Endothelial cell of umbilical vein (primary cell): ENCODE measurements around the gene NOTCH2. TPM values are rescaled to one million over a fixed set of nuclear protein-coding genes. Genes with fewer than 3 reads are reported as not detected.

Experiments
- BruUV-seq: library from RNA; stranded (reverse); fragments of 400-500 nt; replicated peaks from 2 replicates; lab custom pipeline; 2021; lab: Mats Ljungman, UMichigan
- CTCF ChIA-PET: fragments of 300-600, 350-600 bp; sonication (Branson Sonifier 250); formaldehyde crosslinking; loops from one replicate; lab custom pipeline; 2021; ENCODE audit warnings: antibody characterized with exemption, inconsistent platforms; lab: Charles Lee
- POLR2A ChIA-PET: fragments of 300-600, 350-600 bp; sonication (Branson Sonifier 250); formaldehyde crosslinking; loops from one replicate; lab custom pipeline; 2021; ENCODE audit warnings: antibody characterized with exemption, inconsistent platforms; lab: Charles Lee
- DNase-seq: peaks from one replicate; pipeline ENCODE4 v3.0.0-alpha.2; 2011; ENCODE audit warnings: low read depth, low spot score
- FAIRE-seq: peaks from 2 replicates; lab custom pipeline; 2011; peaks lifted over from hg19 to GRCh38; lab: Jason Lieb, UNC
- H2AFZ ChIP-seq: 2 replicates; pipeline ENCODE4 v1.6.0; 2012; ENCODE audit warnings: low read depth, low read length, control low read depth, inconsistent platforms
- H3K27ac ChIP-seq: 2 replicates; pipeline ENCODE4 v1.5.1; 2011; ENCODE audit warnings: low read depth, mild to moderate bottlenecking, control low read depth, low read length, moderate library complexity; ENCODE audit not compliant: insufficient read depth
- H3K27me3 ChIP-seq, 2 experiments: 2 replicates each; pipeline versions ENCODE4 v1.6.0 to v1.6.1; 2011; ENCODE audit warnings: low read length in 2 of 2, mixed read lengths in 1 of 2; ENCODE audit not compliant: control insufficient read depth in 2 of 2, insufficient read depth in 2 of 2
- H3K36me3 ChIP-seq, 2 experiments: 2 replicates in 1 of 2; 3 replicates in 1 of 2; pipeline ENCODE4 v1.5.1; 2011; ENCODE audit warnings: low read length in 2 of 2, mild to moderate bottlenecking in 1 of 2, moderate library complexity in 1 of 2; ENCODE audit not compliant: control insufficient read depth in 2 of 2, insufficient read depth in 2 of 2; ENCODE audit errors: extremely low read depth in 1 of 2
- H3K4me1 ChIP-seq: 3 replicates; pipeline ENCODE4 v1.5.1; 2011; ENCODE audit warnings: mild to moderate bottlenecking, low read length; ENCODE audit not compliant: control insufficient read depth, insufficient read depth; ENCODE audit errors: extremely low read depth
- H3K4me2 ChIP-seq: 2 replicates; pipeline ENCODE4 v1.6.1; 2011; ENCODE audit warnings: low read length, control low read depth, mixed read lengths; ENCODE audit not compliant: insufficient read depth
- H3K4me3 ChIP-seq, 3 experiments: fragments of 200-600 bp in 1 of 3; sonication (generic), shearing (Covaris generic) in 1 of 3; replicated peaks in 1 of 3; 2 replicates each; pipeline ENCODE4 v1.5.1; 2011 to 2016; ENCODE audit warnings: control low read depth in 3 of 3, low read length in 3 of 3, mild to moderate bottlenecking in 2 of 3, inconsistent platforms in 1 of 3, low read depth in 1 of 3, moderate library complexity in 1 of 3; ENCODE audit not compliant: insufficient read depth in 1 of 3
- H3K79me2 ChIP-seq: 2 replicates; pipeline ENCODE4 v1.6.0; 2012; ENCODE audit warnings: low read length, inconsistent platforms; ENCODE audit not compliant: control insufficient read depth, insufficient read depth
- H3K9ac ChIP-seq: replicated peaks from 2 replicates; pipeline ENCODE3; 2011; ENCODE audit warnings: low read length, control low read depth; ENCODE audit not compliant: insufficient read depth; ENCODE audit errors: extremely low read depth
- H3K9me1 ChIP-seq: replicated peaks from 3 replicates; pipeline ENCODE4 v1.6.0; 2011; ENCODE audit warnings: mild to moderate bottlenecking, low read length; ENCODE audit not compliant: control insufficient read depth, insufficient read depth; ENCODE audit errors: extremely low read depth
- H3K9me3 ChIP-seq: replicated peaks from 2 replicates; pipeline ENCODE4 v1.5.1; 2012; ENCODE audit warnings: low read length, inconsistent platforms; ENCODE audit not compliant: control insufficient read depth, insufficient read depth
- H4K20me1 ChIP-seq: replicated peaks from 2 replicates; pipeline ENCODE3; 2011; ENCODE audit warnings: mild to moderate bottlenecking, low read length; ENCODE audit not compliant: control insufficient read depth, insufficient read depth; ENCODE audit errors: extremely low read depth
- CTCF ChIP-seq, 2 donors: IDR thresholded peaks; 1 replicate in 1 of 2; 2 replicates in 1 of 2; pipeline ENCODE4 v1.5.1; 2011; ENCODE audit warnings: low read length in 2 of 2, mild to moderate bottlenecking in 2 of 2, moderate library complexity in 2 of 2, control low read depth in 1 of 2, inconsistent platforms in 1 of 2, low read depth in 1 of 2; ENCODE audit not compliant: insufficient read depth in 1 of 2; ENCODE audit errors: extremely low read depth in 1 of 2
- EZH2 ChIP-seq: IDR thresholded peaks from 2 replicates; pipeline ENCODE4 v1.6.1; 2012; ENCODE audit warnings: borderline replicate concordance, low read depth, mild to moderate bottlenecking, moderate library complexity, low read length, inconsistent platforms; ENCODE audit not compliant: severe bottlenecking
- FOS ChIP-seq: IDR thresholded peaks from 2 replicates; pipeline ENCODE4 v1.6.1; 2011; ENCODE audit warnings: mild to moderate bottlenecking, low read length, moderate library complexity, borderline replicate concordance; ENCODE audit not compliant: insufficient read depth
- GATA2 ChIP-seq: IDR thresholded peaks from 2 replicates; pipeline ENCODE4 v1.7.0; 2011; ENCODE audit warnings: low read depth, mild to moderate bottlenecking, moderate library complexity, mixed read lengths, low read length; ENCODE audit not compliant: insufficient read length, insufficient read depth
- MAX ChIP-seq: IDR thresholded peaks from 2 replicates; pipeline ENCODE4 v1.6.1; 2011; ENCODE audit not compliant: insufficient read depth, insufficient read length
- MYC ChIP-seq: IDR thresholded peaks from one replicate; pipeline ENCODE4 v1.6.1; 2011; ENCODE audit warnings: mild to moderate bottlenecking, low read depth, low read length
- POLR2A ChIP-seq: IDR thresholded peaks from 2 replicates; pipeline ENCODE4 v1.6.1; 2012; ENCODE audit warnings: low read depth, mild to moderate bottlenecking, control low read depth, low read length
- dilution Hi-C: fragments of 300-500 bp; cut with MboI; formaldehyde crosslinking; loops from one replicate; pipeline ENCODE4 v1.15.0; 2019; ENCODE audit warnings: low sequenced_read_pairs; ENCODE audit not compliant: extremely low pct_ligation_motif_present
- intact Hi-C: fragments of 100-400 bp; cut with micrococcal nuclease; formaldehyde crosslinking; loops from one replicate; pipeline ENCODE4 v1.10.0; 2022
- polyA plus RNA-seq, 4 experiments: library from polyadenylated mRNA; depleted of rRNA in 3 of 4; stranded (reverse) in 3 of 4; unstranded in 1 of 4; fragments of >200 nt; gene quantifications; 2 replicates each; pipeline versions ENCODE4 v1.2.1 to v1.2.3, GENCODE V29; 2011 to 2012; ENCODE audit warnings: missing spikeins in 1 of 4
- total RNA-seq: library from RNA; stranded (reverse); gene quantifications from 2 replicates; pipeline ENCODE4 v1.2.3, GENCODE V29; 2021

Gene NOTCH2
- total and polyA plus RNA-seq, 2 donors (not counting 3 experiments of a cell fraction or from before 2014, with no cell fraction given) = 14.3 to 49.1 TPM

- intact Hi-C loops = no loop called here
- no peak for DNase-seq
- Histone ChIP-seq H3K27me3 (no peaks in the 10 kb centered on the region), H3K4me3 (no peak overlapping the region), H4K20me1 (no peaks in the 10 kb centered on the region), H3K79me2 (no peaks in the 10 kb centered on the region), H3K9me3 (no peaks in the 10 kb centered on the region), H3K9me1 (no peaks in the 10 kb centered on the region), H3K36me3 (peaks cover 14% of the 10 kb centered on the region in 2 experiments), H3K4me1 (no peaks in the 10 kb centered on the region), H3K27ac (no peak overlapping the region), H3K9ac (no peak overlapping the region), H3K4me2 (no peak overlapping the region), H2AFZ (no peak overlapping the region)
- no peak for FAIRE-seq
- ChIA-PET POLR2A (no interaction called here), CTCF (no interaction called here)
- no peak for TF ChIP-seq CTCF (IDR thresholded peaks at IDR 0.05; ENCODE audit: extremely low read depth in 1 of 2, insufficient read depth in 1 of 2, low read depth in 1 of 2, low read length in 2 of 2)
- no peak for TF ChIP-seq POLR2A
- TF ChIP-seq FOS = no peak
- no peak for TF ChIP-seq GATA2
- no peak for TF ChIP-seq MYC
- no peak for TF ChIP-seq MAX
- TF ChIP-seq EZH2 = no peak
- dilution Hi-C loops = no loop called here
- no TSS peak for BruUV-seq
Observed at GRCh38 chr1:119911775-119912174, 157.7 kb downstream of the NOTCH2 start.
